Measurements from ENCODE around the gene FLYWCH1.

The FLYWCH1 gene, protein sequence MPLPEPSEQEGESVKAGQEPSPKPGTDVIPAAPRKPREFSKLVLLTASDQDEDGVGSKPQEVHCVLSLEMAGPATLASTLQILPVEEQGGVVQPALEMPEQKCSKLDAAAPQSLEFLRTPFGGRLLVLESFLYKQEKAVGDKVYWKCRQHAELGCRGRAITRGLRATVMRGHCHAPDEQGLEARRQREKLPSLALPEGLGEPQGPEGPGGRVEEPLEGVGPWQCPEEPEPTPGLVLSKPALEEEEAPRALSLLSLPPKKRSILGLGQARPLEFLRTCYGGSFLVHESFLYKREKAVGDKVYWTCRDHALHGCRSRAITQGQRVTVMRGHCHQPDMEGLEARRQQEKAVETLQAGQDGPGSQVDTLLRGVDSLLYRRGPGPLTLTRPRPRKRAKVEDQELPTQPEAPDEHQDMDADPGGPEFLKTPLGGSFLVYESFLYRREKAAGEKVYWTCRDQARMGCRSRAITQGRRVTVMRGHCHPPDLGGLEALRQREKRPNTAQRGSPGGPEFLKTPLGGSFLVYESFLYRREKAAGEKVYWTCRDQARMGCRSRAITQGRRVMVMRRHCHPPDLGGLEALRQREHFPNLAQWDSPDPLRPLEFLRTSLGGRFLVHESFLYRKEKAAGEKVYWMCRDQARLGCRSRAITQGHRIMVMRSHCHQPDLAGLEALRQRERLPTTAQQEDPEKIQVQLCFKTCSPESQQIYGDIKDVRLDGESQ

DNA sequence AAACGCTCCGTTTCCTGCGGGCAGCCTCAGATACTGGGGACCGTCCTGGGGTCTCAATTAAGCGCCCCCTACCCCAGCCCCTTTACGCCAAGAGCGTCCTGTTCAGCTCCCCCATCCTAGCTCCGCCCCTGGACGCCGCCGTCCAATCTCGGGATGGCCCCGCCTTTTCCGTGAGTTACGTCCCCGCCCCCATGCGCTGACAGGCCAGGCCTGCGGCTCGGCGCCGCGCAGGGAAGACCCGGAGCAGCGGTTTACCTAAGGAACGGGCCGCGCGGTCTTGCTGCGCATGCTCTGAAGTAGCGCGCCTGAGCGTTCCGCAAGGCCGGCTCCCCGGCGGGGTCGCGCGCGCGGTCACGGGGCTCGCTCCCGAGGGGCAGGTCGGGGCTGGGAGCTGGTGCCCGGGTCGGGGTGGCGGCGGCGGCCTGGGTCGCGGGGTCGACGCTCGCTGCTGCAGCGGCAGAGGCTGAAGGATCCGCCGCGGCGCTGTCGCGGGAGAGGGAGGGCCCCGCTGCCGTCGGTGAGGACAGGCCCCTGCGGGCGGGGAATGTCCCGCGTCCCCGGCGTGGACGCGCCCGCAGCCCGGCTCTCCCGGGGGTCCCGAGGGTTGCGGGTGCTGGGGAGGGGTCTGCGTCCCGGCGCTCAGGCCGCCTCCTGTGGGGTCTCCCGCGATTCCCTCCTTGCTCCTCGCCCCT is at the start of gene FLYWCH1:
Gene FLYWCH1 (plus strand): TSS at position 294 of the 692 bp plus-strand sequence. CDS start 17,755 bp downstream, outside the sequence.
- peak; percentile 94 to 99 for DNase-seq

- DNase-seq, result no peak
These were observed 46.1 kb upstream of the FLYWCH1 start for GRCh38 chr16:2865651-2866050.

DNA sequence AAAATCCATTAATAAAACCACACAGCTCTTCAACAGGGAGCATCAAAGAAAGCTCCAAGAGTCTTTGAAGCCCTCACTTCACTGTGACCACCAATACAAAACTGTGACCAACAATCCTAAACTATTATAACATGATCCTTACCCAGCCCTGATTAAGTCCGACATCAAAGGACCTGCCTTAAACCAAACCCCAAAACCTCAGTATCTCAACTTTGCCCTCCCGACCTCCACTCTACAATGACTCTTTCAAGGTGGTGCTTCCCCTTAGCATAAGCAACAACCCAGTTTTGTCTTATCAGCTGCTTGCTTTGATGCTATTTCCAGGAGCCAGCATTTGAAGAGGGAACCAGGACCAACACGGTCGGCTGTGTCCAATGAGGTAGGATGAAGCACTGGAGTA is 45.3 kb upstream of the FLYWCH1 start:
- DNase-seq, result no peak

DNA sequence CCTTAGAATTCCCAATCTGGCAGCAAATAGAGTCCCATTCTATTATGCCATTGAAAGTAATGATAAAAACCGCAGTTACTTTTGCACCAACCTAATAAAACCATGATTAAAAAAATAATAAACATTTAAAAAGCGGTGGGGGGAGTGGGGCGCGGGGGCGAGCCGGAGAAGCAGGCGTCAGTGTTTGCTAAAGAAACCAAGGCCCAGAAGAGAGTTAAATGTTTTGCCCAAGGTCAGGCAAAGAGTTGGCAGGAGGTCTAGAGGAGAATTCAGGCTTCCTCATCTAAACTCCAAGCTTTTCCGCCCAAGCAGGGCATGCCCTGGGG is 44.1 kb upstream of the FLYWCH1 start:
- DNase-seq, result no peak

DNA sequence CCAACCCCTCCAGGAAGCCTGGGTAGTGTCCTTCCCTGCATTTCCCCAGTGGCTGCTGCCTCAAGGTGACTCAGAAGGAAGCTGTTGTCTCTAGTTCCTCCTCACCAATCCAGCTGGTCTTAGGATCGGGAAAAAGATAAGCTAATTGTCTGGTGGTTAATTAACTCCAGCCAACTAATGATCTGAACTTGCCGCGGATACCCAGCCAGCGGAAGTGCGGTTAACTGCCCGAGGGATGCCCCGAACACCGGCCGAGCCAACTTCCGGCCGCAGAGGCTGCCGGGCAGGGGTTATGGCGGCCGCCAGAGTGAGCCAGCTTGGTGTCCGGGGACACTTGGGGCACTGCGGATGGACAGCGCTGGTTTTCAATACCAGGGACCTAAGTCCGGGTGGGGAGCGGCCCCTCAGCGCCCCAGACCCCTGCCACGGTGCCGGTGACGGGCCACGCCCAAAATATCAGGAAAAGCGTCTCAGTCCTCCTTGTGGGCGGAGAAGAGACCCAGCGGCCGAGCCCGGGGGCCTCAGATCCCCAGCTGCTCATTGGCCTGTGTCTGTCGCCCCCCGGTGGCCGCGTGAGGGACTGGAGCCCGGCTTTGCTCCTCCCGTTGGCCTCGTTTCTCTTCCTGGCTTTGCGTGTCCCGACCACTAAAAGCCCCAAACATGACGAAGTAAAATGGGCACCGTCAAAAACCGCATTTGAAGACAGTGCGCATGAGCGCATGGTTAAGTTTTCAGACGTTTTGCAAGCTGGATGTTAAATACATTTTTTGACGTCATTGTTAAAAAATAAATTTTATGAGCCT is 43.5 kb upstream of the FLYWCH1 start:
- DNase-seq, result peak; percentile 84 to 91

GRCh38 chr16:2871926-2872325 is 39.8 kb upstream of the FLYWCH1 start:
- no peak for DNase-seq

GRCh38 chr16:2874032-2874911 is 37.5 kb upstream of the FLYWCH1 start:
- peak in 1 of 2 experiments; percentile 25 for DNase-seq

- DNase-seq, result peak; percentile 15 to 74
These were observed 36.8 kb upstream of the FLYWCH1 start for GRCh38 chr16:2874912-2875362.

- DNase-seq, result no peak
These were observed 31.8 kb upstream of the FLYWCH1 start for GRCh38 chr16:2879854-2880508.

DNA sequence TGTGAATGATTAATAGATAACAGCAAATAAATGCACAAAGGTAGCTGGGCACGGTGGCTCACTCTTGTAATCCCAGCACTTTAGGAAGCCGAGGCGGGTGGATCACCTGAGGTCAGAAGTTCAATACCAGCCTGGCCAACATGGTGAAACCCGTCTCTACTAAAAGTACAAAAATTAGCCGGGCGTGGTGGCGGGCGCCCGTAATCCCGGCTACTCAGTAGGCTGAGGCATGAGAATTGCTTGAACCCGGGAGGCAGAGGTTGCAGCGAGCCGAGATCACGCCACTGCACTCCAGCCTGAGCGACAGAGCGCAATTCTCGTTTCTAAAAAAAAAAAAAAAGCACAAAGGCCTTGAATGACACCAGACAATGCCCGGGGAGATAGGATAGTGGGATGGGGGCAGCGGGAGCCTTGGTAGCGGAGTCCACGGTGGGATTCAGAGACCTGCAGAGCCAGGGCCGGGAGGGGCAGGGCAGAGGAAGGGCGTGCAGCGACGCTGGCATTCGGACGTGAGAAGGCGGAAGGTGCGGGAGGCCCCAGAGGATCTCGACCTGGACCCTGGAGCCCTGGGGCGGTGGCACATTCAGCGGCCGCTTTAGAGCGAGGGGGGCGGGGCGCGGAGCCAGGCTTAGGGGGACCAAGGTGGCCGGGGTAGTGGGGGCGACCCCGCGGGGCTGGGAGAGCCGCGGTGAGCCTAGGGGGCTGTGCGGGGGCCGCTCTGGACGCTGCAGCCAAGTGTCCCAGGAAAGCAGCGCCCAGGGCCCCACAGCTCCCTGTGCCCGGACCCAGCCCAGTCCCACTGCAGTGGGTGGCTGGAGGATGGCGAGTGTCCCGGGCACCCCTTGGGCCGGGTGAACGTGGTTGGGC is 29.7 kb upstream of the FLYWCH1 start:
- no peak for DNase-seq

DNA sequence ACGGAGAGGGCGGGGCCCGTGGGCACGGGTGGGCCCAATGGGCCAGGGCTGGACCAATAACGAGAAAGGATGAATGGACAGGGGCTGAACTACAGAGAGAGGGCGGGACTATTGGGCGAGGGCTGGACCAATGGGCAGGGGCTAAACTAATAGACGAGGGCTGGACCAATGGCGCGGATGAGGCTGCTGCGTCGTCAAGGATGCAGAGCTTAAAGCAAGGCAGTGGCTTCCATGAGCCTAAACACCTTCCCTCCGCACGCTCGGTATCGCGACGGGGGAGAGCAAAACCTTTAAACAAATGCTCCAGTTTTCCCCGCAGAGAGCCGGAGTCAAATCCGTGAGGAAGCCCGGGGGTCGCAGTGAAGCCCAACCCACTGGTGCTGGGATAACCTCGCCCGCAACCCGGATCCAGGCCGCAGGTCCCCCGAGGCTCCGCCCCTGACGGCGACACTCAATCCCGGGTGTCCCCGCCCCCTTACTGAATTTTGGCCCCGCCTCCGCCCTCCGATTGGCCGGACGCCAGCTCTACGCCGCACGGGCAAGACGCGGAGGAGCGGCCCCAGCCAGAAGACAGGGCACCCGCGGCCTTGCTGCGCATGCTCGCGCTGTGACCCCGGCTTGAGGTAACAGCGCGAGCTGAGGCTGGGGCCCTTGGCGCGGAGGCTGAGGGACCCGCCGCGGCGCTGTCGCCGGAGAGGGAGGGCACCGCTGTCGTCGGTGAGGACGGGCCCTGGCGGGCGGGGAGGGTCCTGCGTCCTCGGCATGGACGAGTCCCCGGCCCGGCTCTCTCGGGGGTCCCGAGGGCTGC is 28.9 kb upstream of the FLYWCH1 start, which contains the start of gene FLYWCH2:
Gene FLYWCH2 (plus strand): TSS at position 566 of the 808 bp plus-strand sequence. CDS start 13,235 bp downstream, outside the sequence.
- DNase-seq, result peak; percentile 92 to 96

GRCh38 chr16:2883458-2883908 is 28.2 kb upstream of the FLYWCH1 start:
- no peak for DNase-seq

DNA sequence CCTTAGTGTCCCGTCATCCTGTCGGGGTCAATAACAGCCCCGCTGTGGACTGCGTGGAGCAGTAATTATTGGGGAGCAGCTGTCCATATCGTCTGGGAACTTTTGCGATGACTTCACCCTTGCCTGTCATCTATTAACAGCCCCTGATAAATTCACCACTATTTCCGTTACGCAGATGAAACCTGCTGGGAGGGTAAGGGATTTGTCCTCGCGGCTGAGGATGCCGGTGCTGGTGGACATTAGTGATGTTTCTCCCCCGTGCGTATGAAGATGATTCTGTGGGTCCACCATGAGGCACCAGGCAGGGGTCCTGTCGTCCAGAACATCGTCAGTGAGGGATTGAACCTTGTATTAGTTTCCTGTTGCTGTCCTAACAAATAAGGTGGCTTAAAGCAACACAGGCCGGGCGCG is 27.7 kb upstream of the FLYWCH1 start:
- no peak for DNase-seq

- no peak for DNase-seq
These were observed 17.5 kb upstream of the FLYWCH1 start for GRCh38 chr16:2894231-2894630.

DNA sequence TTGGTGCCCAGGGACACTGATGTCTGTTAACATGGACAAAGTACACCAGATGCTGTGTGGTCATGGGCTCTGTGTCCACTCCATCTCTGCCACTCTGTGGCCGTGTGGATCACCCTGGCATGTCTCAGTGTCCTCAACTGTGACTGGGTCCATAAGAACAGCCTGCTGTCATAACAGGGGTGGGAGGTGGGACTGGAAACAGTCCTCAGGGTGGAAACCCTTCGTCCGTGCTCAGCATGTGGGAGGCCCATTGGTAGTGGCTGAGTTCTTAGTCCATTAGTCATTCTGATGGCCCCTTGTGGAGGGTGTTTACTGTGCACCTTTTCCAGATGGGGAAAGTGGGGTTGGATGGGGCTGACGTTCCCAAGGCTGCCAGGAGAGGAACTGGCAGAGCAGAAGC is 15.9 kb upstream of the FLYWCH1 start:
- DNase-seq, result no peak

- DNase-seq, result no peak
These were observed 15.2 kb upstream of the FLYWCH1 start for GRCh38 chr16:2896480-2897010.

- DNase-seq, result no peak
These were observed 14.6 kb upstream of the FLYWCH1 start for GRCh38 chr16:2897110-2897509.

DNA sequence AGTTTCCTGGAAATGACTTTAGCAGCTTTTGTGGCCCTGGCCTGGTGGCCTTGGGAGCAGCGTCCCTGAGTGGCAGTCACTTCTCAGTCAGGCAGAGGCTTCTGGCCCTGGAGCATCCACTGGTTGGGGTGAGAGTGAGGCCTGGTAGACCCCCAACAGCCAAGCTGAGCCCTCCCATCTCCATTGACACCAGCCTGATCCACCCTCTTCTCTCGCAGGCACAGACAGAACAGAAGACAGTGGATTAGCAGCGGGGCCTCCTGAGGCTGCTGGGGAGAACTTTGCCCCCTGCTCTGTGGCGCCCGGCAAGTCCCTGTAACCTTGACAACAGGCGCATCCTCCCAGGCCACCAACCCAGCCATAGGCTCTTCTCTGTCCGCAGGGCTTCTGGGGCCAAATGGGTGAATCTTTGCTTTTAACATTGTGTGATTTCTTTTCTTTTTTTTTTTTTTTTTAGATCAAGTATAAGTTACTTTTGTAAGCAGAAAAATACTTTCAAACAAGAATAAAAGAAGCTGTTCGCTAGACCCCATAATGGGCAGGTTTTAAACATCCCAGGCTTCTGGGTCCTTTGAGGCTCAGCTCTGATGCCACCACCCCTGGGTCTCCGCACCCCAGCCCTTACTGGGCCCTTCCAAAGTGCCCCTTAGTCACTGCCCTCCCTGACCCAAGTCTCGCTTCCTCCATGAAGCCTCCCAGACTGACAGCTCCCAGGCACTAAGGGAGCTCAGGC is 12.7 kb upstream of the FLYWCH1 start:
- DNase-seq, result no peak
